Endothelial cell of umbilical vein (primary cell): ENCODE results near the gene RBX1.

ENCODE experiments used
- CTCF ChIP-seq, 2 donors: IDR thresholded peaks; 1 replicate in 1 of 2; 2 replicates in 1 of 2; pipeline ENCODE4 v1.5.1; 2011; ENCODE audit warnings: low read length in 2 of 2, mild to moderate bottlenecking in 2 of 2, moderate library complexity in 2 of 2, control low read depth in 1 of 2, inconsistent platforms in 1 of 2, low read depth in 1 of 2; ENCODE audit not compliant: insufficient read depth in 1 of 2; ENCODE audit errors: extremely low read depth in 1 of 2
- EZH2 ChIP-seq: IDR thresholded peaks from 2 replicates; pipeline ENCODE4 v1.6.1; 2012; ENCODE audit warnings: borderline replicate concordance, low read depth, mild to moderate bottlenecking, moderate library complexity, low read length, inconsistent platforms; ENCODE audit not compliant: severe bottlenecking
- FOS ChIP-seq: IDR thresholded peaks from 2 replicates; pipeline ENCODE4 v1.6.1; 2011; ENCODE audit warnings: mild to moderate bottlenecking, low read length, moderate library complexity, borderline replicate concordance; ENCODE audit not compliant: insufficient read depth
- GATA2 ChIP-seq: IDR thresholded peaks from 2 replicates; pipeline ENCODE4 v1.7.0; 2011; ENCODE audit warnings: low read depth, mild to moderate bottlenecking, moderate library complexity, mixed read lengths, low read length; ENCODE audit not compliant: insufficient read length, insufficient read depth
- JUN ChIP-seq: IDR thresholded peaks from 2 replicates; pipeline ENCODE4 v1.6.1; 2011; ENCODE audit warnings: borderline replicate concordance, low read depth; ENCODE audit not compliant: insufficient read length, insufficient read depth
- MAX ChIP-seq: IDR thresholded peaks from 2 replicates; pipeline ENCODE4 v1.6.1; 2011; ENCODE audit not compliant: insufficient read depth, insufficient read length
- MYC ChIP-seq: IDR thresholded peaks from one replicate; pipeline ENCODE4 v1.6.1; 2011; ENCODE audit warnings: mild to moderate bottlenecking, low read depth, low read length
- POLR2A ChIP-seq: IDR thresholded peaks from 2 replicates; pipeline ENCODE4 v1.6.1; 2012; ENCODE audit warnings: low read depth, mild to moderate bottlenecking, control low read depth, low read length
- POLR2AphosphoS5 ChIP-seq: IDR thresholded peaks from 2 replicates; pipeline ENCODE4 v1.6.1; 2012; ENCODE audit warnings: low read depth, mild to moderate bottlenecking, control low read depth, low read length, moderate library complexity; ENCODE audit not compliant: insufficient read depth

- TF ChIP-seq CTCF (IDR thresholded peaks at IDR 0.05; ENCODE audit: extremely low read depth in 1 of 2, insufficient read depth in 1 of 2, low read depth in 1 of 2, low read length in 2 of 2) (no peak), POLR2A (no peak), GATA2 (no peak), POLR2AphosphoS5 (no peak), EZH2 (no peak), MAX (no peak), JUN (no peak), MYC (no peak), FOS (no peak)
These were observed 25.9 kb downstream of the RBX1 start for GRCh38 chr22:40976866-40977700.
